Ishikawa (cell line): ENCODE measurements around the gene PZP.

Experiments used
- CEBPB ChIP-seq: IDR thresholded peaks from 2 replicates; pipeline ENCODE4 v1.6.1; 2012
- CREB1 ChIP-seq: IDR thresholded peaks from 2 replicates; pipeline ENCODE4 v1.6.1; 2012; ENCODE audit warnings: low read depth
- EP300 ChIP-seq: IDR thresholded peaks from 2 replicates; pipeline ENCODE4 v1.6.1; 2012; ENCODE audit warnings: borderline replicate concordance
- FOXM1 ChIP-seq: IDR thresholded peaks from 2 replicates; pipeline ENCODE4 v1.6.1; 2012; ENCODE audit warnings: low read depth, borderline replicate concordance
- NFIC ChIP-seq: IDR thresholded peaks from 2 replicates; pipeline ENCODE4 v1.6.1; 2012
- RAD21 ChIP-seq: IDR thresholded peaks from 2 replicates; pipeline ENCODE4 v1.6.1; 2012; ENCODE audit warnings: low read depth
- REST ChIP-seq: IDR thresholded peaks from 2 replicates; pipeline ENCODE4 v1.6.1; 2012; ENCODE audit warnings: low read depth, mild to moderate bottlenecking
- TAF1 ChIP-seq: IDR thresholded peaks from 2 replicates; pipeline ENCODE4 v1.6.1; 2012; ENCODE audit warnings: low read depth, mild to moderate bottlenecking
- TEAD4 ChIP-seq: IDR thresholded peaks from 2 replicates; pipeline ENCODE4 v1.6.1; 2012
- YY1 ChIP-seq: IDR thresholded peaks from 2 replicates; pipeline ENCODE4 v1.6.1; 2012; ENCODE audit warnings: low read depth

DNA sequence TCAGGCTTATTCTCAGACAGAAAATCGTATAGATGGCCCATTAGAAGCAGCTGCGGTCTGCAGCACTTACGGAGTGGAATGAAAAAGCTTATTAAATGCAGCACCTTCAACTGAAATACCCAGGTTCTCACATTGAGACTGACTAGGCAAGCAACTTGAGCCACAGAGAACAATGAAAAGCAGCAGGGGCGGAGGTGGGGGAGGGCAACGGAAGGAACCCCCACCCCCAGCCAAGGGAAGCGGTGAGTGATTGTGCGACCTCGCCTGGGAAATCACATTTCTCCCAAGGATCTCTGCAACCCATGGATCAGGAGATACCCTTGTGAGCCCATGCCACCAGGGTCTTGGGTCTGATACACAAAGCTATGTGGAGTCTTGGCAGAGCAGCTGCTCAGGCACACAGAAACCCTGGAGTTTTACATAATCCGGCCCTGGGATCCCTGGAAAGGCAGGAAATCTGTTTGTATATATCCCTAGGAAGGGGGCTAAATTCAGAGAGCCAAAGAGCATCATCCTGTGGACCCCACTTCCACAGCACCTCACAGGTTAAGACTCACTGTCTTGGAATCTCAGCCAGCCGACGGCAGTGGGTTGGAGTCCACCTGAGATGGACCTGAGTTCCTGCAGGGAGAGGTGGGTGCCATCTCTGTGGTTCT, 38.1 kb downstream of the PZP start:
- TF ChIP-seq TEAD4 (no peak), RAD21 (no peak), NFIC (no peak), REST (no peak), FOXM1 (no peak), TAF1 (no peak), CEBPB (no peak), YY1 (no peak), CREB1 (no peak), EP300 (no peak)
